Gastrocnemius medialis (tissue), 4 donors: ENCODE results near the gene SNX22.

Experiments used
- POLR2A ChIP-seq, 2 donors: fragments of 450-650 bp; IDR thresholded peaks; one replicate each; pipeline ENCODE4 v1.6.1; 2017; ENCODE audit warnings: antibody characterized with exemption in 2 of 2, mild to moderate bottlenecking in 2 of 2, moderate library complexity in 2 of 2
- TF ChIP-seq, protein P1 (sequence below), 5 experiments: fragments of 450-650 bp in 3 of 5; fragments of 200-600 bp in 2 of 5; sonication (generic) in 2 of 5; IDR thresholded peaks in 4 of 5; conservative IDR thresholded peaks in 1 of 5; 1 replicate in 4 of 5; 2 replicates in 1 of 5; pipeline ENCODE4 v1.5.1; 2016 to 2019; ENCODE audit warnings: antibody characterized with exemption in 5 of 5, mild to moderate bottlenecking in 3 of 5, moderate library complexity in 3 of 5

DNA sequence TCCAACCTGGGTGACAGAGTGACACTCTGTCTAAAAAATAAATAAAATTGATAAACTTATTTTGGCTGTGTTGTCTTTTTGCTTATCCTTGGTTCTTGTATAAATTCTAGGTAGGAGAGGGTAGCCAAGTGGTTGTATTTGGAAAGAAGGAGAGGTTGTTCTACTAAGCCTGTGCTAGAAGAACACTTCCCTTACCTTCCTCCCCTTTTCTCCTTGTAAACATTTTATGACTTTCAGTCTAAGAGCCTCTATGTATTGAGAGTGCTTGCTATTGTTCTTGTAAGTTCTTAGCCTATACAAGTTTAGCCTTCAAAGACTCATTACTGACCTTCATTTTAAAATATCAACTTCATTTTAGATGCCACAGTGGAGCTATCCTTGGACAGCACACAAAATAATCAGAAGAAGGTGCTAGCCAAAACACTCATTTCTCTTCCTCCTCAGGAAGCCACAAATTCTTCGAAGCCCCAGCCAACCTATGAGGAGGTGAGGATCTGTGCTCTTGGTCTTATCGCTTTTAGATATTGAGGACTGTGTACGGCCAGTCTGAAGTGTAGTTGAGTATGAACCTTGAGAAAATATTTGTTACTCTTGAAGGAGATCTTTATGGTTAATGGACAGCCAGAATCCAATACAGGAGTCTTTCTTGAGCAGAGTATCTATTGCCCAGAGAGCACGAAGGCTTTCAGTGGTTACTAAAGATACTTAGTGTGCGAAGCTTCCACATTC is 33.6 kb upstream of the SNX22 start:
- TF ChIP-seq, protein P1, sequence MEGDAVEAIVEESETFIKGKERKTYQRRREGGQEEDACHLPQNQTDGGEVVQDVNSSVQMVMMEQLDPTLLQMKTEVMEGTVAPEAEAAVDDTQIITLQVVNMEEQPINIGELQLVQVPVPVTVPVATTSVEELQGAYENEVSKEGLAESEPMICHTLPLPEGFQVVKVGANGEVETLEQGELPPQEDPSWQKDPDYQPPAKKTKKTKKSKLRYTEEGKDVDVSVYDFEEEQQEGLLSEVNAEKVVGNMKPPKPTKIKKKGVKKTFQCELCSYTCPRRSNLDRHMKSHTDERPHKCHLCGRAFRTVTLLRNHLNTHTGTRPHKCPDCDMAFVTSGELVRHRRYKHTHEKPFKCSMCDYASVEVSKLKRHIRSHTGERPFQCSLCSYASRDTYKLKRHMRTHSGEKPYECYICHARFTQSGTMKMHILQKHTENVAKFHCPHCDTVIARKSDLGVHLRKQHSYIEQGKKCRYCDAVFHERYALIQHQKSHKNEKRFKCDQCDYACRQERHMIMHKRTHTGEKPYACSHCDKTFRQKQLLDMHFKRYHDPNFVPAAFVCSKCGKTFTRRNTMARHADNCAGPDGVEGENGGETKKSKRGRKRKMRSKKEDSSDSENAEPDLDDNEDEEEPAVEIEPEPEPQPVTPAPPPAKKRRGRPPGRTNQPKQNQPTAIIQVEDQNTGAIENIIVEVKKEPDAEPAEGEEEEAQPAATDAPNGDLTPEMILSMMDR (IDR thresholded peaks at IDR 0.05 in 4 of 5, conservative IDR thresholded peaks at IDR 0.05 in 1 of 5): no peak
- TF ChIP-seq POLR2A (IDR thresholded peaks at IDR 0.05): no peak
